Hindlimb muscle (tissue), 1 donor: ENCODE results near the gene FMNL3. TPM values are rescaled to one million over a fixed set of nuclear protein-coding genes. Genes with fewer than 3 reads are reported as not detected.
"Not testable (repeated sequence)": the region's sequence is repeated elsewhere in the genome, so short reads cannot be mapped to it uniquely, and the experiment has no call there.

ENCODE experiments used
- DNase-seq: peaks from one replicate; pipeline ENCODE4 v3.0.0-alpha.2; 2013
- polyA plus RNA-seq: library from polyadenylated mRNA; unstranded; fragments of 120-200 nt; gene quantifications from one replicate; pipeline ENCODE4 v1.2.1, GENCODE V29; 2013; ENCODE audit not compliant: insufficient read length

FMNL3 gene, protein sequence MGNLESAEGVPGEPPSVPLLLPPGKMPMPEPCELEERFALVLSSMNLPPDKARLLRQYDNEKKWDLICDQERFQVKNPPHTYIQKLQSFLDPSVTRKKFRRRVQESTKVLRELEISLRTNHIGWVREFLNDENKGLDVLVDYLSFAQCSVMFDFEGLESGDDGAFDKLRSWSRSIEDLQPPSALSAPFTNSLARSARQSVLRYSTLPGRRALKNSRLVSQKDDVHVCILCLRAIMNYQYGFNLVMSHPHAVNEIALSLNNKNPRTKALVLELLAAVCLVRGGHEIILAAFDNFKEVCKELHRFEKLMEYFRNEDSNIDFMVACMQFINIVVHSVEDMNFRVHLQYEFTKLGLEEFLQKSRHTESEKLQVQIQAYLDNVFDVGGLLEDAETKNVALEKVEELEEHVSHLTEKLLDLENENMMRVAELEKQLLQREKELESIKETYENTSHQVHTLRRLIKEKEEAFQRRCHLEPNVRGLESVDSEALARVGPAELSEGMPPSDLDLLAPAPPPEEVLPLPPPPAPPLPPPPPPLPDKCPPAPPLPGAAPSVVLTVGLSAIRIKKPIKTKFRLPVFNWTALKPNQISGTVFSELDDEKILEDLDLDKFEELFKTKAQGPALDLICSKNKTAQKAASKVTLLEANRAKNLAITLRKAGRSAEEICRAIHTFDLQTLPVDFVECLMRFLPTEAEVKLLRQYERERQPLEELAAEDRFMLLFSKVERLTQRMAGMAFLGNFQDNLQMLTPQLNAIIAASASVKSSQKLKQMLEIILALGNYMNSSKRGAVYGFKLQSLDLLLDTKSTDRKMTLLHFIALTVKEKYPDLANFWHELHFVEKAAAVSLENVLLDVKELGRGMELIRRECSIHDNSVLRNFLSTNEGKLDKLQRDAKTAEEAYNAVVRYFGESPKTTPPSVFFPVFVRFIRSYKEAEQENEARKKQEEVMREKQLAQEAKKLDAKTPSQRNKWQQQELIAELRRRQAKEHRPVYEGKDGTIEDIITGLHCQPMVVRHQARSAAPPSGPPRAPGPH
- 26.2 TPM for polyA plus RNA-seq

GRCh38 chr12:49707128-49707811, at the start of gene FMNL3:
TSS of gene FMNL3 (minus strand) at chr12:49707405. CDS start at chr12:49707180, 225 bp downstream.
- DNase-seq = peak; percentile 98

DNA sequence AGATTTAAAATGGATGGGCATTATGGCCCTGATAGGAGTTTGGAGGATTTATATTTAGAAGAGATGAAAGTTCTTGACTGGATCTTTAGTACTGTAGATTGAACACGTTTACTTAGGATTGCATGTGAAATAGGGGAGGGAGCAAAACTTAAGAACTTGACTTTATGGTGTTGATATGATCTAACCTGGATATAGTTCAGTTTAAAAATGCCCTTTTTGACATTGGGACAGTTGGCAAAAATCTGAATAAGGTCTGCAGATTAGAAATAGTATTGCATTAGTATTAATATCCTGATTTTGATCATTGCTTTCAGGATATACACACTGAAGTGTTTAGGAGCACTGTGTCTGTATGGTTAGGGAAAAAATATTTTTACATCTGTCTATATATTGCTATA, 43.8 kb upstream of the FMNL3 start:
- no peak for DNase-seq

DNA sequence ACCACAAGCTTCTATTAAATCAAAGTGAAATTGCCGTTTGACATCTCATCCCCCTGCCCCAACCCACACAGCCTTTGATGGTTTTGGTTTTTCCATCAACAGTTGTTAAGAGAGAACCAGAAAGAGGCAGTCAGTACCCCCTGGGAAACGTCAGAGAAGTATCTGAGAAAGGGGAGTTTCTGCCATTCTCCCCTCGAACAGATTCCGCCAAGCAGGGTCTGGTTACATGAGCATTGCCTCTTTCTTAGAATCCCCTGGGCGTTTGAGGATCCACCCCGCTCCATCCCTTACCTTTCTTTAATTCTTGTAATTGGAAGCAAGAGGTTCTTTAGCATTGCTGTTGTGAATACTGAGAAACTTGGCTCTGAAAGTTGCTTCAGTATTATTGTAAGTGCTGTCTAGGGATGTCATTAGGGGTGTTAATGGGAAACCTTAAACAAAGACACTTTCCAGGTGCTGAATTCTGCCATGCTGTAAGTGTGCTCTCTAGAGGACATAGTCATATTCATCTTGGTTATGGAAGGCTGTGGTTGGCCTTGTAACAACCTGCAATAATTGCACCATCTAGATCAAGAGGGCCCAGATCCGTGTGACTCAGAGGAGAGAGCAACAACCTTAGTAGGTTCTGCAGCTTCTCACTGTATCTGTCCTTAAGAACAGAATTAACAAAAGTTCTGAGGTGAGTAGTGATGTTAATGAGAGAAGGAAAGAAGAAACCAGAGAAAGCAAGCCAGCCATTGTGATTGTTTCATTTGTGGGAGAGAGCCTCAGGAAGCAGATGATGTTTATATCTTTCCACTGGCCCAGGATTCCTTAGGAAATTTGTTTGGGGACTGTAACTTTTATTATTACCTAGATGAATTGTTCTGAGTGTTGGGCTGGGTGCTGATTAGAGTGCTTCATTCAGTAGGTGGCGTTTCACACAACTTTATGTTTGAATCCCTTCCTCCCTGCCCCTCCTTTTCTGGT, 43.1 kb upstream of the FMNL3 start:
- no peak for DNase-seq

GRCh38 chr12:49748800-49749199, 41.6 kb upstream of the FMNL3 start:
- DNase-seq = no peak

DNA sequence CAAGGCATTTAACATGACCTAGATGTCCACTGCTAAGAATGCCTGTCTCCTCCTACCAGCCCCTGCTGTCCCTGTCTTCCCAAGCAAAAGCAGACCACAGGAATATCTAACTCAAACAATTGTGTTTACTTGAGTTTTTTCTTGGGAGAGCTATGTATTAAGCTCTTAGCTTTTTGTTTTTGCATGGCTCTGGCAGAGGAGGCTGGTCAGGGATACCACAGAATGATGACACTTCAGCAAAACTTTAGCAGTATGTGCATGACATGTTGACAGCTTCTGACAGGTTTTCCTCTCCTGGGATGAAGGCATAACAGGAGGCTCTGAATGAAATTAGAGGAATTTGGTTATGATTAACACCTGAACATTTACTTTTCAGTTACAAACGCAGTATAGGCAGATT, 41.1 kb upstream of the FMNL3 start:
- DNase-seq = no peak

DNA sequence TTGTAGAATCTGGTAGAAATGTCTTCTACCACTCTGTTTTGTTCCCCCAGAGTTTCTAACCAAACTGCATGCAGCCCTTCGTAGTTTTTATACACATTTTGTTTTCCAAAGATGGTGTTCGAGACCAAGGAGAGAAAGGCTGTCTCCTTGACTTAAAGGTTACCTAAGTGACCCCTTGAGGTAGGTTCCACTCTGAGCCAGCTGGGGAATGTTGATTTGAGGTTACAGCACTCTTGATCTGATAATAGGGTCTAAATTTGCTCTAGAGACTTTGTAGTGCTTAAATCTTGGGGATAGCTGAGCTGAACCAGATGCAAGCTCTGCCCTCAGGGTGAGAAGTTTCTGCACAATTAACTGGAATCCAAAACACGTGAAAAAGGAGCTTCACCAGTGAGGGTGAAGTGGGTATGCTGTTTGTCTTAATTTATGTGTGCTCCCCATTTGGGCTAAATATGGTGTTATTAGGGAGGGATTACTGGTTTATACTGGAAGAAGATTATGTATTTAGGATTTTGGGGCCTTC, 37.2 kb upstream of the FMNL3 start:
- DNase-seq = no peak

GRCh38 chr12:49741882-49742620, 34.8 kb upstream of the FMNL3 start:
- DNase-seq = peak; percentile 70

DNA sequence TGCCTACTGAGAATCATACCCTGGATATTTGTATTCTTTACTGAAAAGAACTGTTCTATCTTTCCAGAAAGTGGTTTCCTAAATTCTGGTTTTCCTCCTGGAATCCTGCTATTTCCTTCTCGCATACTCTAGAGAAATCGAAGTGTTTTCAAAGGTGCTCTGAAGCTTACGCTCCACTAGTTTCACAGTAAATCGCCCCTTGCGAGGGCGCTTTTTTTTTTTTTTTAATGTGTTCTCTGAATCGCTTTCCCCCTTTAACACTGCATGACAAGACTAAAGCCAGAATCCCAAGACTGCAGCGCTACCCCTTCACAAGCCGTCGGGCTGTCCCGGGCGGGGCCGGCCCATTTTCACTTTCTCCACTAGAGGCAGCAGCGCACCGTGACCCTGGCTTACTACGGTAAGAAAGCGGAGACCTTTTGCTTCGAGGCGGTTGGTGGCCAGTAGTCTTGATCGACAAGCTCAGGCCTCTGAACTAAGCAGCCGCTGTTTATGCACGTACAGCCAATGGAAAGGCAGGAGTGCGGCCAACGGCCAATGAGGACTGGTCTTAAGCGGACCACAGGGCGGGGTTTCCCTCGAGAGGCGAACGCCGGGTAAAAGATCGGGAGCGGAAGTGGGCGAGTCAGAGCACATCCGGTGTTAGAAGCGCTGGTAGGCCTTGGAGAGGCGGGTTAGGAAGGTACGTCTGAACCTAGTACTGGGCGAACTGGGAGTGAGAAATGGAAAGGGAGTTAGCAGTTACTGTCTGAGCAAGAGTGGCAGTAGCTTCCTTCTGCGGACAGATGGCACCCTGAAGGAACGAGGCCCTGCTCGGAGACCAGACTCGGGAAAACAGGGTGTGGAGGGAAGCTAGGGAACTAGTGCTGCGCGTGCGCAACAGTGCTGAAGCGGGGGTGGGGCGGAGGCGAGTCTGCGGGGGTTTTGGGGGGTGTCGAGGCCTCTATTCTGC, 34.0 kb upstream of the FMNL3 start, which contains the start of gene TMBIM6:
TMBIM6 (plus strand) TSS at position 628 of the 952 bp plus-strand sequence. CDS start 10,937 bp downstream, outside the sequence.
- peak; percentile 100 for DNase-seq

DNA sequence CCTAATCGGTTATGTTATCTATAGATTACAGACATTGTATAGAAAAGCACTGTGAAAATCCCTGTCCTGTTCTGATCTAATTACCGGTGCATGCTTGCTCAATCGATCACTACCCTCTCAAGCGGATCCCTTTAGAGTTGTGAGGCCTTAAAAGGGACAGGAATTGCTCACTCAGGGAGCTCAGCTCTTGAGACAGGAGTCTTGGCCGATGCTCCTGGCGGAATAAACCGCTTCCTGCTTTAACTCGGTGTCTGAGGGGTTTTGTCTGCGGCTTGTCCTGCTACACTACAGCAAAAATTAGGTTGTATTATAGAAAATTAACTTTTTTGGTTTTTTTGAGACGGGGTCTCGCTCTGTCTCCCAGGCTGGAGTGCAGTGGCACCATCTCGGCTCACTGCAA, 33.1 kb upstream of the FMNL3 start:
- DNase-seq = not testable (repeated sequence)

- not testable (repeated sequence) for DNase-seq
Measured at GRCh38 chr12:49738721-49739120, 31.5 kb upstream of the FMNL3 start.

GRCh38 chr12:49734900-49735299, 27.7 kb upstream of the FMNL3 start:
- not testable (repeated sequence) for DNase-seq

DNA sequence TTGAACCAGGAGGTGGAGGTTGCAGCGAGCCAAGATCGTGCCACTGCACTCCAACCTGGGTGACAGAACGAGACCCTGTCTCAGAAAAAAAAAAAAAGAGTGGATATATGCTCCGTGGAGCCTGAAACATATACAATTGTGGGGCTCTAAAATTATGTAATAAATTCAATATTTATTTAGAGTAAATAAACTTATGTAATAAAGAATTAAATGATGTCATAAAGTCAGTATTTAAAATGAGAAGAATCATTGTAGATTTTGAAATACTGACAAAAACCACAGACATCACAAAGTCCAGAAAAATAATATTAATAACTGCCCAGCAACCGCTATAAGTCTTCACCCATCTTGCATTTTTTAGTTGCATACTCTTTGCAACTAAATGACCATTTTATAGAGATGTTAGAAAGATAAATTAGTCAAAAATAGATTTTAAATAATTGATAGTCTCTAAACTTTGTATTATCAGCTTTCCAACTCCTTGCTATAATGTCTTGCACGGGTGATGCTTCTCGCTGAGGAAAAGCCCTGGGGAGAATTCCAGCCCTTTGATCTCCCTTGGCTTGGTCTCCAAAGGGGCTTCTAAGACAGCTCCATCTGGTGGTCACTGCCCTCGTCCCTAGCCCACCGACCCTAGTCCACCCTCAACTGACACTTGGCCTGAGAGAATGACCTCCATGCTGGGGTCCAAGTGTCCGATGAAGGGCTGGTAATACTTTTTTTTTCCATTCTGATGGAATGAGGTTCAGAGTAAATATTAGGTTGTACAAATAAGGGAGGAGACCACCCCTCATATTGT, 26.2 kb upstream of the FMNL3 start:
- DNase-seq = no peak

- no peak for DNase-seq
Measured at GRCh38 chr12:49730568-49731101, 23.4 kb upstream of the FMNL3 start.

DNA sequence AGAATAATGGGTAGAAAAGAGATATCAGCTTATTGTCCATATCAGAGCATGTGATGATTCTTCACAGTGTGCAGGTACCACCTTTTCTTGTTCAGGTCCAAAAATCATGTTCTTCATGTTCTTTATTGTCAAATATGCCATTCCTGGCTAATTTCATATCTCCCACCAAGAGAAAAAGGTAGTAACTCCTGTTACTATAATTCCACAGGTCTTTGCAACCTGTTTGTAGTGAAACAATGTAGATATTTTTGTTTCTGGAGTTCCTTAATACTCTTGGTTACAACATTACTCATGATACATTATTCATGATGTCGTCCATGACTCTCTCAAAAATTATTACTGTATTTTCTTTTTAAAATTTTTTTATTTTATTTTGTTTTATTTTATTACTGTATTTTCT, 22.8 kb upstream of the FMNL3 start:
- DNase-seq = no peak

DNA sequence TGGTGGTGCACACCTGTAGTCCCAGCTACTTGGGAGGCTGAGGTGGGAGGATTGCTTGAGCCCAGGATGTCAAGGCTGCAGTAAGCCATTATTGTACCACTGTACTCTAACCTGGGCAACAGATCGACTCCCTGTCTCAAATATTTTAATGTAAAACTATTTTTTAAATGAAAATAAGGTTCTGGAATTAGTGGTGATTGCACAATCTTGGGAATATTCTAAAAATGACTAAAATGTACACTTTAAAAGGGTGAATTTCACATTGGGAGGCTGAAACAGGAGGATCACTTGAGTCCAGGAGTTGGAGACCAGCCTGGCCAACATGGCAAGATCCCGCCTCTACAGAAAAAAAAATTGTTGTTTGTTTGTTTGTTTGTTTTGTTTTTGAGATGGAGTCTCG, 21.2 kb upstream of the FMNL3 start:
- no peak for DNase-seq

DNA sequence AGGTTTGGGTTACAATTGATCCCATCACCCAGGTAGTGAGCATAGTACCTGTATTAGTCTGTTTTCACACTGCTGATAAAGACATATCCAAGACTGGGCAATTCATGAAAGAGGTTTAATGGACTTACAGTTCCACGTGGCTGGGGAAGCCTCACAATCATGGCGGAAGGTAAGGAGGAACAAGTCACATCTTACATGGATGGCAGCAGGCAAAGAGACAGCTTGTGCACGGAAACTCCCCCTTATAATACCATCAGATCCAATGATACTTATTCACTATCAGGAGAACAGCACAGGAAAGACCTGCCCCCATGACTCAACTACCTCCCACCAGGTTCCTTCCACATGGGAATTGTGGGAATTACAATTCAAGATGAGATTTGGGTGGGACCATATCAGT, 14.2 kb upstream of the FMNL3 start:
- DNase-seq = not testable (repeated sequence)

GRCh38 chr12:49720214-49720613, 13.0 kb upstream of the FMNL3 start:
- DNase-seq = no peak

- not testable (repeated sequence) for DNase-seq
Measured at GRCh38 chr12:49717800-49718199, 10.6 kb upstream of the FMNL3 start.
